Endothelial cell of umbilical vein (primary cell): ENCODE measurements around the gene PALM. TPM values are rescaled to one million over a fixed set of nuclear protein-coding genes. Genes with fewer than 3 reads are reported as not detected.

Experiments used
- BruUV-seq: library from RNA; stranded (reverse); fragments of 400-500 nt; replicated peaks from 2 replicates; lab custom pipeline; 2021; lab: Mats Ljungman, UMichigan
- CTCF ChIA-PET: fragments of 300-600, 350-600 bp; sonication (Branson Sonifier 250); formaldehyde crosslinking; loops from one replicate; lab custom pipeline; 2021; ENCODE audit warnings: antibody characterized with exemption, inconsistent platforms; lab: Charles Lee
- POLR2A ChIA-PET: fragments of 300-600, 350-600 bp; sonication (Branson Sonifier 250); formaldehyde crosslinking; loops from one replicate; lab custom pipeline; 2021; ENCODE audit warnings: antibody characterized with exemption, inconsistent platforms; lab: Charles Lee
- DNase-seq: peaks from one replicate; pipeline ENCODE4 v3.0.0-alpha.2; 2011; ENCODE audit warnings: low read depth, low spot score
- FAIRE-seq: peaks from 2 replicates; lab custom pipeline; 2011; peaks lifted over from hg19 to GRCh38; lab: Jason Lieb, UNC
- H2AFZ ChIP-seq: 2 replicates; pipeline ENCODE4 v1.6.0; 2012; ENCODE audit warnings: low read depth, low read length, control low read depth, inconsistent platforms
- H3K27ac ChIP-seq: 2 replicates; pipeline ENCODE4 v1.5.1; 2011; ENCODE audit warnings: low read depth, mild to moderate bottlenecking, control low read depth, low read length, moderate library complexity; ENCODE audit not compliant: insufficient read depth
- H3K27me3 ChIP-seq, 2 experiments: 2 replicates each; pipeline versions ENCODE4 v1.6.0 to v1.6.1; 2011; ENCODE audit warnings: low read length in 2 of 2, mixed read lengths in 1 of 2; ENCODE audit not compliant: control insufficient read depth in 2 of 2, insufficient read depth in 2 of 2
- H3K36me3 ChIP-seq, 2 experiments: 2 replicates in 1 of 2; 3 replicates in 1 of 2; pipeline ENCODE4 v1.5.1; 2011; ENCODE audit warnings: low read length in 2 of 2, mild to moderate bottlenecking in 1 of 2, moderate library complexity in 1 of 2; ENCODE audit not compliant: control insufficient read depth in 2 of 2, insufficient read depth in 2 of 2; ENCODE audit errors: extremely low read depth in 1 of 2
- H3K4me1 ChIP-seq: 3 replicates; pipeline ENCODE4 v1.5.1; 2011; ENCODE audit warnings: mild to moderate bottlenecking, low read length; ENCODE audit not compliant: control insufficient read depth, insufficient read depth; ENCODE audit errors: extremely low read depth
- H3K4me2 ChIP-seq: 2 replicates; pipeline ENCODE4 v1.6.1; 2011; ENCODE audit warnings: low read length, control low read depth, mixed read lengths; ENCODE audit not compliant: insufficient read depth
- H3K4me3 ChIP-seq, 3 experiments: fragments of 200-600 bp in 1 of 3; sonication (generic), shearing (Covaris generic) in 1 of 3; replicated peaks in 1 of 3; 2 replicates each; pipeline ENCODE4 v1.5.1; 2011 to 2016; ENCODE audit warnings: control low read depth in 3 of 3, low read length in 3 of 3, mild to moderate bottlenecking in 2 of 3, inconsistent platforms in 1 of 3, low read depth in 1 of 3, moderate library complexity in 1 of 3; ENCODE audit not compliant: insufficient read depth in 1 of 3
- H3K79me2 ChIP-seq: 2 replicates; pipeline ENCODE4 v1.6.0; 2012; ENCODE audit warnings: low read length, inconsistent platforms; ENCODE audit not compliant: control insufficient read depth, insufficient read depth
- H3K9ac ChIP-seq: replicated peaks from 2 replicates; pipeline ENCODE3; 2011; ENCODE audit warnings: low read length, control low read depth; ENCODE audit not compliant: insufficient read depth; ENCODE audit errors: extremely low read depth
- H3K9me1 ChIP-seq: replicated peaks from 3 replicates; pipeline ENCODE4 v1.6.0; 2011; ENCODE audit warnings: mild to moderate bottlenecking, low read length; ENCODE audit not compliant: control insufficient read depth, insufficient read depth; ENCODE audit errors: extremely low read depth
- H3K9me3 ChIP-seq: replicated peaks from 2 replicates; pipeline ENCODE4 v1.5.1; 2012; ENCODE audit warnings: low read length, inconsistent platforms; ENCODE audit not compliant: control insufficient read depth, insufficient read depth
- H4K20me1 ChIP-seq: replicated peaks from 2 replicates; pipeline ENCODE3; 2011; ENCODE audit warnings: mild to moderate bottlenecking, low read length; ENCODE audit not compliant: control insufficient read depth, insufficient read depth; ENCODE audit errors: extremely low read depth
- FOS ChIP-seq: IDR thresholded peaks from 2 replicates; pipeline ENCODE4 v1.6.1; 2011; ENCODE audit warnings: mild to moderate bottlenecking, low read length, moderate library complexity, borderline replicate concordance; ENCODE audit not compliant: insufficient read depth
- MYC ChIP-seq: IDR thresholded peaks from one replicate; pipeline ENCODE4 v1.6.1; 2011; ENCODE audit warnings: mild to moderate bottlenecking, low read depth, low read length
- POLR2A ChIP-seq: IDR thresholded peaks from 2 replicates; pipeline ENCODE4 v1.6.1; 2012; ENCODE audit warnings: low read depth, mild to moderate bottlenecking, control low read depth, low read length
- POLR2AphosphoS5 ChIP-seq: IDR thresholded peaks from 2 replicates; pipeline ENCODE4 v1.6.1; 2012; ENCODE audit warnings: low read depth, mild to moderate bottlenecking, control low read depth, low read length, moderate library complexity; ENCODE audit not compliant: insufficient read depth
- dilution Hi-C: fragments of 300-500 bp; cut with MboI; formaldehyde crosslinking; loops from one replicate; pipeline ENCODE4 v1.15.0; 2019; ENCODE audit warnings: low sequenced_read_pairs; ENCODE audit not compliant: extremely low pct_ligation_motif_present
- intact Hi-C: fragments of 100-400 bp; cut with micrococcal nuclease; formaldehyde crosslinking; loops from one replicate; pipeline ENCODE4 v1.10.0; 2022
- polyA plus RNA-seq, 4 experiments: library from polyadenylated mRNA; depleted of rRNA in 3 of 4; stranded (reverse) in 3 of 4; unstranded in 1 of 4; fragments of >200 nt; gene quantifications; 2 replicates each; pipeline versions ENCODE4 v1.2.1 to v1.2.3, GENCODE V29; 2011 to 2012; ENCODE audit warnings: missing spikeins in 1 of 4
- total RNA-seq: library from RNA; stranded (reverse); gene quantifications from 2 replicates; pipeline ENCODE4 v1.2.3, GENCODE V29; 2021
- TF ChIP-seq, protein P1 (sequence below), 2 donors: IDR thresholded peaks; 1 replicate in 1 of 2; 2 replicates in 1 of 2; pipeline ENCODE4 v1.5.1; 2011; ENCODE audit warnings: low read length in 2 of 2, mild to moderate bottlenecking in 2 of 2, moderate library complexity in 2 of 2, control low read depth in 1 of 2, inconsistent platforms in 1 of 2, low read depth in 1 of 2; ENCODE audit not compliant: insufficient read depth in 1 of 2; ENCODE audit errors: extremely low read depth in 1 of 2
- TF ChIP-seq, protein P2 (sequence below): IDR thresholded peaks from 2 replicates; pipeline ENCODE4 v1.6.1; 2011; ENCODE audit not compliant: insufficient read depth, insufficient read length

The PALM gene
- total and polyA plus RNA-seq, 2 donors (not counting 3 experiments of a cell fraction or from before 2014, with no cell fraction given), result 3.9 to 31.8 TPM

DNA sequence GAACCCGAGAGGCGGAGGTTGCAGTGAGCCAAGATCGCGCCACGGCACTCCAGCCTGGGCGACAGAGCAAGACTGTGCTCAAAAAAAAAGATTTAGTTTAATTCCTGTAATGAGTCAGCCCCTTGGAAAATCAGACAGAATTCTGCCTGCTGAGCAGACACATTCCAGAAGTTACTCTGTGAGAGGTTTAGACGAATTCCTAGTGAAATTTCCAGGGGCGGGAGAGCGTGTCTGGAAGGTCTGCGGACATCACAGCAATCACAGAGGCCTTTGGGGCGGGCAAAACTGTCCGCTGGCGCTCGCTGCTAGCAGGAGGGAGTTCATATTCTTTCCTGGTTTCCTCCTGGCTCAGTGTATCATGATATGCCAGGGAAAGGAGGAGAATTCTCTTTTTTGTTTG, 59.7 kb downstream of the PALM start:
- dilution Hi-C loops, result no loop called here
- no peaks in the 10 kb centered on the region for H3K9me1 ChIP-seq
- H3K9ac ChIP-seq, result no peak overlapping the region
- TF ChIP-seq FOS, result no peak
- H3K27ac ChIP-seq, result no peak overlapping the region
- no peaks in the 10 kb centered on the region for H3K27me3 ChIP-seq
- no TSS peak for BruUV-seq
- no peaks in the 10 kb centered on the region for H3K79me2 ChIP-seq
- no peaks in the 10 kb centered on the region for H3K36me3 ChIP-seq
- H4K20me1 ChIP-seq, result no peaks in the 10 kb centered on the region
- no peak overlapping the region for H3K4me2 ChIP-seq
- no peak overlapping the region for H3K4me3 ChIP-seq
- H3K4me1 ChIP-seq, result no peaks in the 10 kb centered on the region
- no peak for FAIRE-seq
- CTCF ChIA-PET, result interaction anchor here (1.5 to 3.1 kb wide), 4 partner anchors 21 to 216 kb away, joined by 4 to 32 read pairs (median 8); partner anchors contain the start of gene WDR18
- H3K9me3 ChIP-seq, result no peaks in the 10 kb centered on the region
- POLR2A ChIA-PET, result no interaction called here
- no peak overlapping the region for H2AFZ ChIP-seq
- intact Hi-C loops, result no loop called here
- no peak for DNase-seq

DNA sequence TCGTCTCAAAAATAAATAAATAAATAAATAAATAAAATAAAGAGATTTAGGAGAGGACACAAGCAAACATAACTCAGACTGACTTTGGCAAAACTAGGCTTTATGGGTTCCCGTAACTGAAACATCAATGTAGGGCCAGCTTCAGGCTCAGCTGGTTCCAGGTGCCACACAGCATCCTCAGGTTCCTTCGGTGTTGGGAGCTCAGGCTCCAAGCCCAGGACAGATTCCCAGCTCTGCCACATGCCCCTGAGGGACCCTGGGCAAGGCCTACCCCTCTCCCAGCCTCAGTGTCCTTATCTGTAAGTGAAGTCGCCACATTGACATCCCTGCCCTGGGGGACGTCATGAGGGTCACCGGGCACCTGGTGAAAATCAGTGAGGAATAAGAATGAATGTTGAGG, 60.9 kb downstream of the PALM start:
- no peaks in the 10 kb centered on the region for H4K20me1 ChIP-seq
- POLR2A ChIA-PET, result interaction anchor here (0.7 kb wide), 1 partner anchor 140 kb away, joined by 11 read pairs; no protein-coding TSS in a partner anchor
- BruUV-seq, result no TSS peak
- TF ChIP-seq MYC (no peak), POLR2A (no peak), POLR2AphosphoS5 (no peak)
- TF ChIP-seq, protein P1, sequence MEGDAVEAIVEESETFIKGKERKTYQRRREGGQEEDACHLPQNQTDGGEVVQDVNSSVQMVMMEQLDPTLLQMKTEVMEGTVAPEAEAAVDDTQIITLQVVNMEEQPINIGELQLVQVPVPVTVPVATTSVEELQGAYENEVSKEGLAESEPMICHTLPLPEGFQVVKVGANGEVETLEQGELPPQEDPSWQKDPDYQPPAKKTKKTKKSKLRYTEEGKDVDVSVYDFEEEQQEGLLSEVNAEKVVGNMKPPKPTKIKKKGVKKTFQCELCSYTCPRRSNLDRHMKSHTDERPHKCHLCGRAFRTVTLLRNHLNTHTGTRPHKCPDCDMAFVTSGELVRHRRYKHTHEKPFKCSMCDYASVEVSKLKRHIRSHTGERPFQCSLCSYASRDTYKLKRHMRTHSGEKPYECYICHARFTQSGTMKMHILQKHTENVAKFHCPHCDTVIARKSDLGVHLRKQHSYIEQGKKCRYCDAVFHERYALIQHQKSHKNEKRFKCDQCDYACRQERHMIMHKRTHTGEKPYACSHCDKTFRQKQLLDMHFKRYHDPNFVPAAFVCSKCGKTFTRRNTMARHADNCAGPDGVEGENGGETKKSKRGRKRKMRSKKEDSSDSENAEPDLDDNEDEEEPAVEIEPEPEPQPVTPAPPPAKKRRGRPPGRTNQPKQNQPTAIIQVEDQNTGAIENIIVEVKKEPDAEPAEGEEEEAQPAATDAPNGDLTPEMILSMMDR (IDR thresholded peaks at IDR 0.05; ENCODE audit: extremely low read depth in 1 of 2, insufficient read depth in 1 of 2, low read depth in 1 of 2, low read length in 2 of 2), result no peak
- TF ChIP-seq, protein P2, sequence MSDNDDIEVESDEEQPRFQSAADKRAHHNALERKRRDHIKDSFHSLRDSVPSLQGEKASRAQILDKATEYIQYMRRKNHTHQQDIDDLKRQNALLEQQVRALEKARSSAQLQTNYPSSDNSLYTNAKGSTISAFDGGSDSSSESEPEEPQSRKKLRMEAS, result no peak
- DNase-seq (no peak), FAIRE-seq (no peak)
- dilution Hi-C loops (no loop called here), intact Hi-C loops (loop anchor here (1.0 to 2.0 kb wide), 7 partner anchors 19 to 213 kb away; partner anchors contain the start of genes PTBP1 and R3HDM4)
- H3K4me1 ChIP-seq, result no peaks in the 10 kb centered on the region
- no peak overlapping the region for H3K9ac ChIP-seq
- CTCF ChIA-PET, result interaction anchor here (0.6 to 3.1 kb wide), 26 partner anchors 14 to 214 kb away, joined by 3 to 32 read pairs (median 3); partner anchors contain the start of genes PRTN3 and WDR18
- no peaks in the 10 kb centered on the region for H3K36me3 ChIP-seq
- H3K4me2 ChIP-seq, result no peak overlapping the region
- no peaks in the 10 kb centered on the region for H3K79me2 ChIP-seq
- H3K9me1 ChIP-seq, result no peaks in the 10 kb centered on the region
- H3K27ac ChIP-seq, result no peak overlapping the region
- no peak overlapping the region for H2AFZ ChIP-seq
- no peaks in the 10 kb centered on the region for H3K27me3 ChIP-seq
- H3K4me3 ChIP-seq, result no peak overlapping the region
- H3K9me3 ChIP-seq, result no peaks in the 10 kb centered on the region
